Measurements from ENCODE around the gene TUBGCP5.

DNA sequence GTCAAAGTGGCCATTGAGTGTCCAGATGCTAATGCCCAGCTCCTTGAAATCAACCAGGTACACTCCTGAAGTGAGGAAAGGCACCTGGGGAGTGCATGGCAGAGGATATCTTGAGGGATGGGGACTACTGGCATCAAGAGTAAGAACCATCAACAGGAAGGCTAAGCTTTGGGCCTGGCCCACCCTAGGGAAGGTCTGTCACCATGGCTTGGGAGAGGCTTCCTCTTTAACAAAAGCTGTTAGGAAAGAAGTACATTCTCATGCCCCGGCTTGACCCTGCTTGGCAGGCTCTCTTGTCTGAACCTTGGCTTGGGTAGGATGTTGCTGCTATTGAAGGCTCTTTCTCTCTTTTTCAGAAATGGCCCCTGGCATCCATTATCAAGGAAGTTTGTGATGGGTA, 43.7 kb upstream of the TUBGCP5 start:
- TF ChIP-seq CTCF (IDR thresholded peaks at IDR 0.05 in 4 of 5, conservative IDR thresholded peaks at IDR 0.05 in 1 of 5) (no peak), POLR2A (IDR thresholded peaks at IDR 0.05) (no peak)
